IMR-90 (cell line): ENCODE results near the gene DSTYK. TPM values are rescaled to one million over a fixed set of nuclear protein-coding genes. Genes with fewer than 3 reads are reported as not detected.

ENCODE experiments used
- ATAC-seq: fragments of 200-7000 bp; cut with Tn5 transposase; 2 replicates; pipeline ENCODE4 v1.9.1; 2020; ENCODE audit warnings: low read depth, mild to moderate bottlenecking, moderate library complexity
- BruUV-seq: library from RNA; stranded (reverse); fragments of 400-500 nt; replicated peaks from 2 replicates; lab custom pipeline; 2021; lab: Mats Ljungman, UMichigan
- CTCF ChIA-PET: fragments of 300-600 bp; formaldehyde crosslinking; extraction: SDS; loops from one replicate; lab custom pipeline; 2021; ENCODE audit warnings: antibody characterized with exemption; lab: Yijun Ruan, JAX
- POLR2A ChIA-PET: fragments of 300-600 bp; sonication (Branson Sonifier 250); formaldehyde crosslinking; loops from one replicate; lab custom pipeline; 2022; ENCODE audit warnings: antibody characterized with exemption; ENCODE audit not compliant: unreplicated experiment; lab: Charles Lee
- DNase-seq: peaks from one replicate; pipeline ENCODE4 v3.0.0; 2013
- H2AFZ ChIP-seq: replicated peaks from 2 replicates; pipeline ENCODE3; 2013; ENCODE audit warnings: low read length, mild to moderate bottlenecking; ENCODE audit not compliant: poor library complexity
- H2AK5ac ChIP-seq: 2 replicates; pipeline ENCODE4 v1.6.1; 2013; ENCODE audit warnings: low read depth, low read length, inconsistent platforms
- H2AK9ac ChIP-seq: replicated peaks from 2 replicates; pipeline ENCODE3; 2013; ENCODE audit warnings: mild to moderate bottlenecking, low read depth, low read length, moderate library complexity; ENCODE audit not compliant: poor library complexity
- H2BK120ac ChIP-seq: 2 replicates; pipeline ENCODE4 v1.6.1; 2013; ENCODE audit warnings: low read depth, low read length, inconsistent platforms
- H2BK15ac ChIP-seq: 3 replicates; pipeline ENCODE4 v1.6.1; 2013; ENCODE audit warnings: low read depth, low read length, inconsistent platforms
- H2BK20ac ChIP-seq: 2 replicates; pipeline ENCODE4 v1.6.1; 2013; ENCODE audit warnings: low read depth, mild to moderate bottlenecking, inconsistent platforms, low read length, moderate library complexity
- H2BK5ac ChIP-seq: 2 replicates; pipeline ENCODE4 v1.6.1; 2013; ENCODE audit warnings: mild to moderate bottlenecking, low read depth, low read length, inconsistent platforms; ENCODE audit not compliant: poor library complexity, severe bottlenecking
- H3K14ac ChIP-seq: replicated peaks from 2 replicates; pipeline ENCODE4 v1.6.1; 2013; ENCODE audit warnings: low read depth, low read length, inconsistent platforms
- H3K18ac ChIP-seq: 2 replicates; pipeline ENCODE4 v1.6.1; 2013; ENCODE audit warnings: low read depth, low read length, control low read depth
- H3K23ac ChIP-seq: 2 replicates; pipeline ENCODE4 v1.6.1; 2013; ENCODE audit warnings: low read depth, low read length, inconsistent platforms
- H3K27ac ChIP-seq: 2 replicates; pipeline ENCODE4 v1.5.1; 2013; ENCODE audit warnings: mild to moderate bottlenecking, control low read depth, low read length; ENCODE audit not compliant: insufficient read depth
- H3K27me3 ChIP-seq: 2 replicates; pipeline ENCODE4 v1.6.1; 2013; ENCODE audit warnings: low read length; ENCODE audit not compliant: control insufficient read depth, insufficient read depth
- H3K36me3 ChIP-seq: 2 replicates; pipeline ENCODE4 v1.6.1; 2013; ENCODE audit warnings: low read length, mixed read lengths; ENCODE audit not compliant: control insufficient read depth, insufficient read depth
- H3K4ac ChIP-seq: 2 replicates; pipeline ENCODE4 v1.6.1; 2013; ENCODE audit warnings: low read depth, low read length, inconsistent platforms
- H3K4me1 ChIP-seq: 2 replicates; pipeline ENCODE4 v1.6.1; 2013; ENCODE audit warnings: low read length, mixed read lengths; ENCODE audit not compliant: control insufficient read depth, insufficient read depth
- H3K4me2 ChIP-seq: 2 replicates; pipeline ENCODE4 v1.6.1; 2013; ENCODE audit warnings: low read depth, mild to moderate bottlenecking, control low read depth, low read length, moderate library complexity
- H3K4me3 ChIP-seq: 2 replicates; pipeline ENCODE4 v1.5.1; 2013; ENCODE audit warnings: low read depth, mild to moderate bottlenecking, control low read depth, low read length, moderate library complexity; ENCODE audit not compliant: insufficient read depth
- H3K56ac ChIP-seq: 2 replicates; pipeline ENCODE4 v1.6.1; 2013; ENCODE audit warnings: low read length, inconsistent platforms; ENCODE audit not compliant: insufficient read depth; ENCODE audit errors: extremely low read depth
- H3K79me1 ChIP-seq, 2 experiments: 2 replicates each; pipeline ENCODE4 v1.6.1; 2013; ENCODE audit warnings: low read length in 2 of 2, inconsistent platforms in 1 of 2, low read depth in 1 of 2
- H3K9ac ChIP-seq: 2 replicates; pipeline ENCODE4 v1.6.1; 2013; ENCODE audit warnings: low read depth, low read length, control low read depth
- H3K9me1 ChIP-seq: 2 replicates; pipeline ENCODE4 v1.6.1; 2013; ENCODE audit warnings: low read length, inconsistent platforms; ENCODE audit not compliant: insufficient read depth
- H3K9me3 ChIP-seq: 2 replicates; pipeline ENCODE4 v1.6.1; 2013; ENCODE audit warnings: low read length; ENCODE audit not compliant: control insufficient read depth, insufficient read depth
- H4K20me1 ChIP-seq: 2 replicates; pipeline ENCODE4 v1.6.1; 2013; ENCODE audit warnings: low read length, inconsistent platforms; ENCODE audit not compliant: insufficient read depth
- H4K5ac ChIP-seq: 2 replicates; pipeline ENCODE4 v1.6.1; 2013; ENCODE audit warnings: mild to moderate bottlenecking, low read depth, low read length, control low read depth
- H4K8ac ChIP-seq, 2 experiments: 2 replicates each; pipeline ENCODE4 v1.6.1; 2013; ENCODE audit warnings: low read depth in 2 of 2, low read length in 2 of 2, control low read depth in 1 of 2, inconsistent platforms in 1 of 2
- H4K91ac ChIP-seq: 2 replicates; pipeline ENCODE4 v1.6.1; 2013; ENCODE audit warnings: low read depth, low read length, inconsistent platforms; ENCODE audit not compliant: insufficient read depth
- BHLHE40 ChIP-seq: fragments of 150-350 bp; IDR thresholded peaks from 2 replicates; pipeline ENCODE4 v1.6.1; 2016; ENCODE audit warnings: mild to moderate bottlenecking, low read depth, low read length
- MAFK ChIP-seq: IDR thresholded peaks from 2 replicates; pipeline ENCODE4 v1.6.1; 2012; ENCODE audit warnings: low read depth, low read length, improper control_type of control experiment
- WGBS, 2 experiments: methylation state at CpG; one replicate each; pipeline versions ENCODE4 v1.1.5 to v1.1.7; 2013; ENCODE audit warnings: missing lambda C conversion rate in 2 of 2; ENCODE audit not compliant: insufficient read length in 1 of 2; ENCODE audit errors: extremely low coverage in 2 of 2; 5-methylcytosine and 5-hydroxymethylcytosine counted together
- dilution Hi-C: fragments of 300-500 bp; cut with HindIII; formaldehyde crosslinking; loops from one replicate; pipeline ENCODE4 v1.14.3; 2018; ENCODE audit warnings: low sequenced_read_pairs; ENCODE audit not compliant: unreplicated experiment
- in situ Hi-C: fragments of 300-500 bp; cut with MboI; formaldehyde crosslinking; loops from 3 replicates; pipeline ENCODE4 v1.14.3; 2019; ENCODE audit warnings: low sequenced_read_pairs, inconsistent platforms, mixed read lengths
- intact Hi-C: fragments of 100-400 bp; cut with micrococcal nuclease; formaldehyde crosslinking; loops from 2 replicates; pipeline ENCODE4 v1.10.0; 2022
- polyA plus RNA-seq, 3 experiments: library from polyadenylated mRNA; depleted of rRNA; stranded (reverse); fragments of >200 nt; gene quantifications; 2 replicates each; pipeline ENCODE4 v1.2.3, GENCODE V29; 2012; ENCODE audit warnings: low replicate concordance in 1 of 3
- total RNA-seq: library from RNA; depleted of rRNA; stranded (reverse); fragments of >200 nt; gene quantifications from 2 replicates; pipeline ENCODE4 v1.2.3, GENCODE V29; 2012

Gene DSTYK
- total and polyA plus RNA-seq, 2 of the 4 experiments (the other 2 are of a cell fraction), result 8.0 to 18.3 TPM

DNA sequence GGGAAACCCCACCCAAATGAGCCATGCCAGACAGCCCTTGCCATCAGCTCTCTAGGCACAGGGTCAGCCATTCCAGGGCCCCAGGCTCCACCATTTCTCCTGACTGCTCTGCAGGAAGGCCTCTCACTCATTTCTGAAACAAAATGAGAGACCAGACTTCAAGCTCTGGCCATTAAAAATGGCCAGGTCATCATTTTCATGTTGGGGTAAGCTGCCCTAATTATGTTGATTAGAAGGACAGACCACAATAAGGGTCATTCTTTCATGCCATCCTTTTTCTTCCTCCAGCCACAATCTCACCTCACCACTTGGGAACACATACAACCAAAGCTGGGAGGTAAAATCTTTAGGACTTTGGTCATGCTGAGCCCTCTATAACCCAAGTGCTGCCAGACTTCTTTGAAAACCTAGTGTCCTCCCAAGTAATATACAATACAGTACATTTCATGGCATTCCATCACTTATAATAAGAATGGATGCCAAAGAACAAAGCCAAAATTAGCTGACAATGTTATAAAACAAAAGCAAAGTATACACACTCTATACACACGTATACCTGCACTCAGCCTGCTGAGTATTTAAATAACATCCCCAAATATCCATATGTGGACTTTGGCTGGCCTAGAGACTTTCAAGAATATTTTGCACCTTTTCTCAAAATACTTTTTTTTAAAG lies 67.3 kb downstream of the DSTYK start:
- no peaks in the 10 kb centered on the region for H3K27me3 ChIP-seq
- no peak overlapping the region for H2AFZ ChIP-seq
- H3K4me3 ChIP-seq, result no peak overlapping the region
- H4K91ac ChIP-seq, result peak overlapping the region; percentile 2; the same call in 1 of the 2 replicates
- no peak overlapping the region for H3K4me2 ChIP-seq
- H2AK9ac ChIP-seq, result no peak overlapping the region
- H3K9me1 ChIP-seq, result peaks cover 15% of the 10 kb centered on the region; the same call in 1 of the 2 replicates
- peak overlapping the region; percentile 31 for H3K23ac ChIP-seq
- intact Hi-C loops, result loop anchor here (5.0 kb wide), 2 partner anchors 68 to 83 kb away; partner anchors contain the start of genes DSTYK and TMCC2
- no TSS peak for BruUV-seq
- H3K14ac ChIP-seq, result 0 out of 2 replicates have a peak overlapping the region, but pooled peaks have one; percentile 20
- H3K79me1 ChIP-seq, result peaks cover 0 to 7% of the 10 kb centered on the region in 2 experiments; a peak in 1 of 4 replicates
- peak overlapping the region; percentile 24; the same call in 1 of the 2 replicates for H4K5ac ChIP-seq
- H2BK20ac ChIP-seq, result no peak overlapping the region
- DNase-seq, result no peak
- H4K20me1 ChIP-seq, result no peaks in the 10 kb centered on the region
- H2AK5ac ChIP-seq, result peak overlapping the region; percentile 14; the same call in 1 of the 2 replicates
- H3K18ac ChIP-seq, result no peak overlapping the region; the same call in 1 of the 2 replicates
- H4K8ac ChIP-seq, result peak overlapping the region in 1 of 2 experiments; percentile 31; a peak in 1 of 4 replicates
- dilution Hi-C loops, result no loop called here
- peak overlapping the region; percentile 20; the same call in 1 of the 2 replicates for H3K27ac ChIP-seq
- in situ Hi-C loops, result no loop called here
- ATAC-seq, result no peak
- CTCF ChIA-PET, result interaction anchor here (0.6 to 1.3 kb wide), 2 partner anchors 21 to 112 kb away, joined by 3 read pairs; no protein-coding TSS in a partner anchor
- H3K9me3 ChIP-seq, result no peaks in the 10 kb centered on the region
- H3K4ac ChIP-seq, result peak overlapping the region; percentile 26; the same call in 1 of the 2 replicates
- H3K36me3 ChIP-seq, result peaks cover 4% of the 10 kb centered on the region; the same call in 1 of the 2 replicates
- peak overlapping the region; percentile 44 for H2BK5ac ChIP-seq
- TF ChIP-seq MAFK, result peak; percentile 41
- no peak for TF ChIP-seq BHLHE40
- H3K56ac ChIP-seq, result no peak overlapping the region
- H3K4me1 ChIP-seq, result peaks cover 20% of the 10 kb centered on the region
- WGBS, 2 experiments, result no CpG with 5 or more reads among the region's 1 CpG
- peak overlapping the region; percentile 9; the same call in 1 of the 2 replicates for H2BK120ac ChIP-seq
- H2BK15ac ChIP-seq, result peak overlapping the region; percentile 1; the same call in 1 of the 3 replicates
- POLR2A ChIA-PET, result no interaction called here
- no peak overlapping the region for H3K9ac ChIP-seq
